Stimulated activated CD4-positive, alpha-beta T cell treated with anti-CD3 and anti-CD28 coated beads, Interleukin-1b, Interleukin-23, amount 100 ng/mL, for 4 hours (primary cell): ENCODE results near the gene SIX6.
"Not testable (repeated sequence)": the region's sequence is repeated elsewhere in the genome, so short reads cannot be mapped to it uniquely, and the experiment has no call there.

Source experiments
- DNase-seq, 2 donors: peaks; one replicate each; pipeline ENCODE4 v3.0.0-alpha.2; 2020; ENCODE audit warnings: low read depth in 2 of 2

Gene SIX6

GRCh38 chr14:60508707-60509437 lies at the start of gene SIX6:
TSS of gene SIX6 (plus strand) at chr14:60509146. CDS start at chr14:60509399, 253 bp downstream.
- no peak for DNase-seq

- not testable (repeated sequence) for DNase-seq
These were observed 28.7 kb upstream of the SIX6 start for GRCh38 chr14:60480248-60480647.

GRCh38 chr14:60482743-60483142 lies 26.2 kb upstream of the SIX6 start:
- DNase-seq: no peak

- DNase-seq: no peak
These were observed 23.8 kb upstream of the SIX6 start for GRCh38 chr14:60485057-60485597.

- DNase-seq: no peak
These were observed 23.2 kb upstream of the SIX6 start, which contains the start of gene C14orf39 for GRCh38 chr14:60485598-60486251. TSS of gene C14orf39 (minus strand) at chr14:60486063. CDS start at chr14:60485078, 985 bp downstream.

- DNase-seq: no peak
These were observed 21.7 kb upstream of the SIX6 start for GRCh38 chr14:60487211-60487610.

- DNase-seq: no peak
These were observed 20.8 kb upstream of the SIX6 start for GRCh38 chr14:60488175-60488574.

GRCh38 chr14:60490270-60490669 lies 18.7 kb upstream of the SIX6 start:
- no peak for DNase-seq

- no peak for DNase-seq
These were observed 13.0 kb upstream of the SIX6 start for GRCh38 chr14:60495946-60496345.

- DNase-seq: no peak
These were observed 6.4 kb upstream of the SIX6 start for GRCh38 chr14:60502541-60502940.

GRCh38 chr14:60505448-60505847 lies 3.5 kb upstream of the SIX6 start:
- DNase-seq: no peak

GRCh38 chr14:60506010-60506409 lies 2.9 kb upstream of the SIX6 start:
- no peak for DNase-seq

- DNase-seq: no peak
These were observed 2.4 kb upstream of the SIX6 start for GRCh38 chr14:60506462-60506984.

GRCh38 chr14:60506985-60507829 lies 1.7 kb upstream of the SIX6 start:
- no peak for DNase-seq

- DNase-seq: no peak
These were observed 611 bp upstream of the SIX6 start for GRCh38 chr14:60508363-60508706.

GRCh38 chr14:60509438-60510253 lies 700 bp downstream of the SIX6 start:
- no peak for DNase-seq

GRCh38 chr14:60510254-60510950 lies 1.5 kb downstream of the SIX6 start:
- DNase-seq: no peak

- DNase-seq: no peak
These were observed 2.1 kb downstream of the SIX6 start for GRCh38 chr14:60510951-60511599.

GRCh38 chr14:60512126-60512525 lies 3.2 kb downstream of the SIX6 start:
- DNase-seq: no peak

- DNase-seq: no peak
These were observed 4.1 kb downstream of the SIX6 start for GRCh38 chr14:60512973-60513571.
